Gastroesophageal sphincter (tissue), 3 donors: ENCODE data around the gene METTL2A.
"Not testable (repeated sequence)": the region's sequence is repeated elsewhere in the genome, so short reads cannot be mapped to it uniquely, and the experiment has no call there.

Experiments
- EP300 ChIP-seq: sonication (generic); formaldehyde crosslinking; IDR thresholded peaks from one replicate; pipeline ENCODE4 v1.6.1; 2017; ENCODE audit warnings: antibody characterized with exemption, mild to moderate bottlenecking
- POLR2A ChIP-seq, 2 donors: fragments of 450-650 bp; IDR thresholded peaks; one replicate each; pipeline ENCODE4 v1.6.1; 2017; ENCODE audit warnings: antibody characterized with exemption in 2 of 2, mild to moderate bottlenecking in 2 of 2, moderate library complexity in 1 of 2
- POLR2AphosphoS5 ChIP-seq: sonication (generic); formaldehyde crosslinking; IDR thresholded peaks from one replicate; pipeline ENCODE4 v1.6.1; 2017; ENCODE audit warnings: antibody characterized with exemption
- TF ChIP-seq, protein P1 (sequence below), 4 experiments: fragments of 200-600 bp in 2 of 4; fragments of 450-650 bp in 2 of 4; sonication (generic) in 1 of 4; IDR thresholded peaks; one replicate each; pipeline ENCODE4 v1.5.1; 2017 to 2019; ENCODE audit warnings: antibody characterized with exemption in 4 of 4, mild to moderate bottlenecking in 2 of 4, moderate library complexity in 2 of 4

DNA sequence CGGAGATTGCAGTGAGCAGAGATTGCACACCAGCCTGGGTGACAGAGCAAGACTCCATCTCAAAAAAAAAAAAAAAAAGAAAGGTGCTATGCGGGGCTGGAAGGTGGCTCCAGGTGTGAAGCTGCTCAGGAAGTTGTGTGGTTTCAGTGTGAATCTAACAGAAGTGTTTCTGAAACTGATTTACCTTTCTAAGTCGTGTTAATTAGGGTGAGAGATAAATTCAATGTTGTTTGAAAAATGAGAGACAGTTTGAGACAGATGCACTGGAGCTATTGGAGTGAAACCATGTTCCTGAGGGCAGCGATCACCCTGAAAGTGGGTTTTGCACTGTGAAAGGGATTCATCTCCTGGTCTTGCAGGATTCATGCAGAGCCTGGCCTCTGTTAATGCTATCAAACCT, 30.0 kb downstream of the METTL2A start:
- TF ChIP-seq POLR2A (IDR thresholded peaks at IDR 0.05); EP300; POLR2AphosphoS5: not testable (repeated sequence)
- TF ChIP-seq, protein P1, sequence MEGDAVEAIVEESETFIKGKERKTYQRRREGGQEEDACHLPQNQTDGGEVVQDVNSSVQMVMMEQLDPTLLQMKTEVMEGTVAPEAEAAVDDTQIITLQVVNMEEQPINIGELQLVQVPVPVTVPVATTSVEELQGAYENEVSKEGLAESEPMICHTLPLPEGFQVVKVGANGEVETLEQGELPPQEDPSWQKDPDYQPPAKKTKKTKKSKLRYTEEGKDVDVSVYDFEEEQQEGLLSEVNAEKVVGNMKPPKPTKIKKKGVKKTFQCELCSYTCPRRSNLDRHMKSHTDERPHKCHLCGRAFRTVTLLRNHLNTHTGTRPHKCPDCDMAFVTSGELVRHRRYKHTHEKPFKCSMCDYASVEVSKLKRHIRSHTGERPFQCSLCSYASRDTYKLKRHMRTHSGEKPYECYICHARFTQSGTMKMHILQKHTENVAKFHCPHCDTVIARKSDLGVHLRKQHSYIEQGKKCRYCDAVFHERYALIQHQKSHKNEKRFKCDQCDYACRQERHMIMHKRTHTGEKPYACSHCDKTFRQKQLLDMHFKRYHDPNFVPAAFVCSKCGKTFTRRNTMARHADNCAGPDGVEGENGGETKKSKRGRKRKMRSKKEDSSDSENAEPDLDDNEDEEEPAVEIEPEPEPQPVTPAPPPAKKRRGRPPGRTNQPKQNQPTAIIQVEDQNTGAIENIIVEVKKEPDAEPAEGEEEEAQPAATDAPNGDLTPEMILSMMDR (IDR thresholded peaks at IDR 0.05): not testable (repeated sequence)
